Right renal pelvis (tissue), 4 donors: ENCODE data around the gene RGS19. TPM values are rescaled to one million over a fixed set of nuclear protein-coding genes. Genes with fewer than 3 reads are reported as not detected.

Source experiments
- DNase-seq, 4 donors: peaks; one replicate each; pipeline ENCODE4 v3.0.0-alpha.2; 2013; ENCODE audit warnings: low read depth in 4 of 4, low spot score in 3 of 4, missing footprints in 1 of 4
- polyA plus RNA-seq, 4 donors: library from polyadenylated mRNA; unstranded; fragments of 120-200 nt; gene quantifications; one replicate each; pipeline ENCODE4 v1.2.1, GENCODE V29; 2013; ENCODE audit not compliant: insufficient read length in 4 of 4

The RGS19 gene
- polyA plus RNA-seq, 4 donors = 5.0 to 7.9 (median 5.6) TPM

GRCh38 chr20:64023361-64024140 is 55.8 kb downstream of the RGS19 start:
- DNase-seq = no peak

Other genes starting within 250 kb of the RGS19 start
- gene ZBTB46, start 248.3 kb downstream of the RGS19 start, polyA plus RNA-seq = 10 to 100 TPM; 16.7 to 20.1 (median 18.0) TPM
- not detected for gene ABHD16B, start 218.0 kb downstream of the RGS19 start, polyA plus RNA-seq
- 10 to 100 TPM; 84.8 to 91.5 (median 87.1) TPM for gene TPD52L2, start 214.2 kb downstream of the RGS19 start, polyA plus RNA-seq
- 10 to 100 TPM; 28.3 to 34.5 (median 31.1) TPM for gene DNAJC5, start 184.4 kb downstream of the RGS19 start, polyA plus RNA-seq
- 10 to 100 TPM; 37.8 to 53.6 (median 45.0) TPM for gene UCKL1, start 123.1 kb downstream of the RGS19 start, polyA plus RNA-seq
- 10 to 100 TPM; 24.9 to 31.9 (median 26.1) TPM for gene ZNF512B, start 109.6 kb downstream of the RGS19 start, polyA plus RNA-seq
- 10 to 100 TPM in 1 of 4 donors, 1 to 10 TPM in 3; 7.2 to 10.2 (median 8.3) TPM for gene SAMD10, start 99.9 kb downstream of the RGS19 start, polyA plus RNA-seq
- 10 to 100 TPM; 81.8 to 92.3 (median 84.5) TPM for gene PRPF6, start 98.4 kb downstream of the RGS19 start, polyA plus RNA-seq
- 1 to 10 TPM in 1 of 4 donors, under 1 TPM in 3; 0.62 to 1.1 (median 0.75) TPM for gene C20orf204, start 43.3 kb downstream of the RGS19 start, polyA plus RNA-seq
- 10 to 100 TPM in 3 of 4 donors, 1 to 10 TPM in 1; 9.3 to 19.7 (median 10.9) TPM for gene SOX18, start 29.9 kb downstream of the RGS19 start, polyA plus RNA-seq
- 10 to 100 TPM; 77.9 to 99.7 (median 81.5) TPM for gene TCEA2, start 16.3 kb downstream of the RGS19 start, polyA plus RNA-seq
- 1 to 10 TPM in 3 of 4 donors, under 1 TPM in 1; 0.80 to 1.3 (median 1.2) TPM for gene OPRL1, start 564 bp upstream of the RGS19 start, polyA plus RNA-seq
- under 1 TPM in 1 of 4 donors, not detected in 3; 0.22 TPM for gene LKAAEAR1, start 4.9 kb upstream of the RGS19 start, polyA plus RNA-seq
- not detected for gene NPBWR2, start 28.0 kb upstream of the RGS19 start, polyA plus RNA-seq
- gene MYT1, start 84.9 kb upstream of the RGS19 start, polyA plus RNA-seq = under 1 TPM; 0.38 to 0.79 (median 0.63) TPM
- 100 to 1,000 TPM; 132 to 182 (median 154) TPM for gene PCMTD2, start 176.2 kb upstream of the RGS19 start, polyA plus RNA-seq